ENCODE results near the gene PDZD2.

- TF ChIP-seq, protein P1, sequence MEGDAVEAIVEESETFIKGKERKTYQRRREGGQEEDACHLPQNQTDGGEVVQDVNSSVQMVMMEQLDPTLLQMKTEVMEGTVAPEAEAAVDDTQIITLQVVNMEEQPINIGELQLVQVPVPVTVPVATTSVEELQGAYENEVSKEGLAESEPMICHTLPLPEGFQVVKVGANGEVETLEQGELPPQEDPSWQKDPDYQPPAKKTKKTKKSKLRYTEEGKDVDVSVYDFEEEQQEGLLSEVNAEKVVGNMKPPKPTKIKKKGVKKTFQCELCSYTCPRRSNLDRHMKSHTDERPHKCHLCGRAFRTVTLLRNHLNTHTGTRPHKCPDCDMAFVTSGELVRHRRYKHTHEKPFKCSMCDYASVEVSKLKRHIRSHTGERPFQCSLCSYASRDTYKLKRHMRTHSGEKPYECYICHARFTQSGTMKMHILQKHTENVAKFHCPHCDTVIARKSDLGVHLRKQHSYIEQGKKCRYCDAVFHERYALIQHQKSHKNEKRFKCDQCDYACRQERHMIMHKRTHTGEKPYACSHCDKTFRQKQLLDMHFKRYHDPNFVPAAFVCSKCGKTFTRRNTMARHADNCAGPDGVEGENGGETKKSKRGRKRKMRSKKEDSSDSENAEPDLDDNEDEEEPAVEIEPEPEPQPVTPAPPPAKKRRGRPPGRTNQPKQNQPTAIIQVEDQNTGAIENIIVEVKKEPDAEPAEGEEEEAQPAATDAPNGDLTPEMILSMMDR (IDR thresholded peaks at IDR 0.05) = no peak
- TF ChIP-seq POLR2A (IDR thresholded peaks at IDR 0.05; ENCODE audit: low read depth) (no peak), POLR2AphosphoS5 (IDR thresholded peaks at IDR 0.05) (no peak)
Observed at GRCh38 chr5:32156635-32157034, 517.7 kb downstream of the PDZD2 start.

All from esophagus muscularis mucosa (tissue), 3 donors.